Upper lobe of right lung (tissue), 1 donor: Measurements from ENCODE around the gene U2AF1L4. TPM values are rescaled to one million over a fixed set of nuclear protein-coding genes. Genes with fewer than 3 reads are reported as not detected.
A peak's percentile ranks its signal among the peaks of the same experiment; 100 is the strongest.

ENCODE experiments used
- ATAC-seq: fragments of 200-7000 bp; cut with Tn5 transposase; one replicate; pipeline ENCODE4 v1.9.1; 2020; ENCODE audit warnings: mild to moderate bottlenecking, moderate library complexity
- DNase-seq: peaks from one replicate; pipeline ENCODE4 v3.0.0-alpha.2; 2020
- H3K27ac ChIP-seq: fragments of 200-600 bp; one replicate; pipeline ENCODE4 v1.8.0; 2022
- H3K27me3 ChIP-seq: fragments of 200-600 bp; one replicate; pipeline ENCODE4 v1.8.0; 2022; ENCODE audit warnings: mild to moderate bottlenecking
- H3K36me3 ChIP-seq: fragments of 200-600 bp; one replicate; pipeline ENCODE4 v1.8.0; 2022
- H3K4me1 ChIP-seq: fragments of 200-600 bp; one replicate; pipeline ENCODE4 v1.8.0; 2022
- H3K4me3 ChIP-seq: fragments of 200-600 bp; one replicate; pipeline ENCODE4 v1.8.0; 2022; ENCODE audit warnings: mild to moderate bottlenecking
- H3K9me3 ChIP-seq: fragments of 200-600 bp; one replicate; pipeline ENCODE4 v1.8.0; 2022
- intact Hi-C: fragments of 100-400 bp; cut with DNase I; formaldehyde crosslinking; loops from one replicate; pipeline ENCODE4 v1.11.0; 2022
- total RNA-seq: library from RNA; stranded (reverse); fragmentation: NEBNext Ultra II Directional; extraction: Animal tissue kit (Norgen Biotek cat#: 25700); gene quantifications from one replicate; pipeline ENCODE4 v1.2.1, GENCODE V29; 2021
- TF ChIP-seq, protein P1 (sequence below): fragments of 200-600 bp; IDR thresholded peaks from one replicate; pipeline ENCODE4 v1.8.0; 2022; ENCODE audit warnings: antibody characterized with exemption
- donor health status: DM: no; HTN: yes; CAD: no; lungs with severe emphysema.

Gene U2AF1L4
- total RNA-seq, 1 donor from 2014 or later: 26.3 TPM

DNA sequence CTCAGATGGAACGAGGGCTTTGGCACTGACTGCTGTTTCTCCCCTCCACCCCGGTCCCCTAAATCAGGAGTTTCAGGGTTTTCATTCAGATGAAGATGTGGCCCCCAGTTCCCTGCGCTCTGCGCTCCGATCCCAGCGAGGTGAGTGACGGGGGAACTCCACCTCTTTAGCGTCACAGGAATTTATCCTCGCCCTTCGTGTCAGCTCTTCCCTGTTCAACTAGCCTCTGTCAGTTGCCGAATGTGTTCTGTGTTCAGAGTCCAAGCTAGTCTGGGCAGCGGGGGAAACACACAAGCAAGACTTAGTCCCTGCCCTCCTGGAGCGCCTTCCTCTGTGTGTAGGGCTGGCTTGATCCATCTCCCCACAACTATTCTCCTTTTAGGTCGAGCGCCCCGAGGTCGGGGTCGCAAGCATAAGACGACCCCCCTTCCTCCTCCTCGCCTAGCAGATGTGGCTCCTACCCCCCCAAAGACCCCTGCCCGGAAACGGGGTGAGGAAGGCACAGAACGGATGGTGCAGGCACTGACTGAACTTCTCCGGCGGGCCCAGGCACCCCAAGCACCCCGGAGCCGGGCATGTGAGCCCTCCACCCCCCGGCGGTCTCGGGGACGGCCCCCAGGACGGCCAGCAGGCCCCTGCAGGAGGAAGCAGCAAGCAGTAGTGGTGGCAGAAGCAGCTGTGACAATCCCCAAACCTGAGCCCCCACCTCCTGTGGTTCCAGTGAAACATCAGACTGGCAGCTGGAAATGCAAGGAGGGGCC is 25.6 kb downstream of the U2AF1L4 start:
- Histone ChIP-seq H3K9me3 (no peaks in the 10 kb centered on the region), H3K27me3 (no peaks in the 10 kb centered on the region), H3K4me3 (peak overlapping the region; percentile 78), H3K4me1 (peaks cover 24% of the 10 kb centered on the region), H3K36me3 (peaks cover 44% of the 10 kb centered on the region), H3K27ac (no peak overlapping the region)
- TF ChIP-seq, protein P1, sequence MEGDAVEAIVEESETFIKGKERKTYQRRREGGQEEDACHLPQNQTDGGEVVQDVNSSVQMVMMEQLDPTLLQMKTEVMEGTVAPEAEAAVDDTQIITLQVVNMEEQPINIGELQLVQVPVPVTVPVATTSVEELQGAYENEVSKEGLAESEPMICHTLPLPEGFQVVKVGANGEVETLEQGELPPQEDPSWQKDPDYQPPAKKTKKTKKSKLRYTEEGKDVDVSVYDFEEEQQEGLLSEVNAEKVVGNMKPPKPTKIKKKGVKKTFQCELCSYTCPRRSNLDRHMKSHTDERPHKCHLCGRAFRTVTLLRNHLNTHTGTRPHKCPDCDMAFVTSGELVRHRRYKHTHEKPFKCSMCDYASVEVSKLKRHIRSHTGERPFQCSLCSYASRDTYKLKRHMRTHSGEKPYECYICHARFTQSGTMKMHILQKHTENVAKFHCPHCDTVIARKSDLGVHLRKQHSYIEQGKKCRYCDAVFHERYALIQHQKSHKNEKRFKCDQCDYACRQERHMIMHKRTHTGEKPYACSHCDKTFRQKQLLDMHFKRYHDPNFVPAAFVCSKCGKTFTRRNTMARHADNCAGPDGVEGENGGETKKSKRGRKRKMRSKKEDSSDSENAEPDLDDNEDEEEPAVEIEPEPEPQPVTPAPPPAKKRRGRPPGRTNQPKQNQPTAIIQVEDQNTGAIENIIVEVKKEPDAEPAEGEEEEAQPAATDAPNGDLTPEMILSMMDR: no peak
- intact Hi-C loops: no loop called here
- DNase-seq (no peak), ATAC-seq (no peak)

DNA sequence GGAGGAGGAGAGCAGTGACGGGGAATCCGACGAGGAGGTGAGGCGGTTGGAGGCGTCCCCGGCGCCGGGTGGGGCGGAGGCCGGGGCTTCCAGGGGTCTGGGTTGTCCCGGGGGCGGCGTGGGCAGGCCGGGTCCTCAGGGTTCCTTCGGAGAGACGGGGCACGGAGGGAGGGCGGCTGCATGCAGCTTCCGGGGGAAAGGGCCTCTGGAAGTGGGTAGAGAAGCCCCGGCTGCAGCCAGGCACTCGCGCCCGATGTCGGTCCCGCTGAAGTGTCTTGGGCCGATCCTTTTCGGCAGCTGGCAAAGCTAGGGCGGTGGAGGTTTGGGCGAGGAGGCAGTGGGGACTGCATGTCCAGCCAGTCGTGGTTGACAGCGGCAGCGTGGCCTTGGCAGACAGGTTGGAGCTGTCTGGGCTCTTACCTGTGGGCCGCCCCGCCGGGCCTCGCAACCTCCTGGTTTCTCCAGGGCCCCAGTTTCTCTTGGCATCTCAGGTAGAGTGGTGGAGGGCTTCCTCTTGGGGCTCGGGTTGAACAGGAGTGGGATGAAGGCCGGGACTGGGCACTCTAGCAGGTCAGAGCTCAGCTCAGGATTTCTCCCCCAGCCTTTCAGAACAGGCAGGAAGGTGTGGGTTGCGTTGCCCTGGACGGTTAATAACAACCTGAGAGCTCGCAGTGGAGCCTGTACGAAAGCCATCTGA is 26.7 kb downstream of the U2AF1L4 start:
- H3K27me3 ChIP-seq: no peaks in the 10 kb centered on the region
- peak overlapping the region; percentile 75 for H3K27ac ChIP-seq
- intact Hi-C loops: no loop called here
- H3K36me3 ChIP-seq: peaks cover 33% of the 10 kb centered on the region
- DNase-seq (peak; percentile 83), ATAC-seq (no peak)
- H3K4me1 ChIP-seq: peaks cover 24% of the 10 kb centered on the region
- H3K9me3 ChIP-seq: no peaks in the 10 kb centered on the region
- peak overlapping the region; percentile 78 for H3K4me3 ChIP-seq
- TF ChIP-seq, protein P1: no peak

DNA sequence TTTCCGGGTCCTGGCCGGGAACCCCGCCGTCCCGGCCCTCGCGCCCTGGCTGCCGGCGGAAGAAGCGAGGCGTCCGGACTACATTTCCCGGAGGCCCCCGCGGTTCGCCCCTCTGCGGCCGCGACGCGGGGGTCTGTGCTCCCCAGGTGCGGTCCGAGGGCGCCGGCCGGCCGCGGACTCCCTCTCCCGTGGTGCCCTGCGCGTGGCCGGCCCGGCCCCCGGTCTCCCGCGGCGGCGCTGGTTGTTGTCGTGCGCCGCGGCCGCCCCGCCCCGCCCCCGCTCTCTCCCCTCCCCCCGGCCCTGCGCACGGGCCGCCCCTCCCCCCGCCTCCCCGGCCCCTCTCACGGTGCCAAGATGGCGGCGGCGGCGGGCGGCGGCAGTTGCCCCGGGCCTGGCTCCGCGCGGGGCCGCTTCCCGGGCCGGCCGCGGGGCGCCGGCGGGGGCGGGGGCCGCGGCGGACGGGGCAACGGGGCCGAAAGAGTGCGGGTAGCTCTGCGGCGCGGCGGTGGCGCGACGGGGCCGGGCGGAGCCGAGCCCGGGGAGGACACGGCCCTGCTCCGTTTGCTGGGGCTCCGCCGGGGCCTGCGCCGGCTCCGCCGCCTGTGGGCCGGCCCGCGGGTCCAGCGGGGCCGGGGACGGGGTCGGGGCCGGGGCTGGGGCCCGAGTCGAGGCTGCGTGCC is 27.4 kb downstream of the U2AF1L4 start, which contains the start of gene KMT2B:
TSS of gene KMT2B (plus strand) at position 339 of the 680 bp plus-strand sequence. CDS start at position 355, 16 bp downstream.
- peak within 1 kb of the TSS; percentile 94 for H3K4me3 ChIP-seq
- peaks cover 24% of the 10 kb centered on the region for H3K4me1 ChIP-seq
- DNase-seq: no peak
- TF ChIP-seq, protein P1: no peak
- H3K27ac ChIP-seq: peak within 1 kb of the TSS; percentile 85
- peaks cover 26% of the 10 kb centered on the region for H3K36me3 ChIP-seq
- no peaks in the 10 kb centered on the region for H3K9me3 ChIP-seq
- H3K27me3 ChIP-seq: no peaks in the 10 kb centered on the region
- ATAC-seq: peak; percentile 78
- intact Hi-C loops: no loop called here

GRCh38 chr19:35716801-35717664 is 28.2 kb downstream of the U2AF1L4 start:
- peaks cover 24% of the 10 kb centered on the region for H3K4me1 ChIP-seq

More at GRCh38 chr19:35716801-35717664, 28.2 kb downstream of the U2AF1L4 start:
- peak; percentile 93 for ATAC-seq
- DNase-seq: peak; percentile 98
- peak overlapping the region; percentile 85 for H3K27ac ChIP-seq
- peaks cover 18% of the 10 kb centered on the region for H3K36me3 ChIP-seq
- H3K27me3 ChIP-seq: no peaks in the 10 kb centered on the region
- TF ChIP-seq, protein P1: peak; percentile 83
- H3K4me3 ChIP-seq: peak overlapping the region; percentile 94
- intact Hi-C loops: no loop called here
- H3K9me3 ChIP-seq: no peaks in the 10 kb centered on the region
